HFFc6 (cell line): Measurements from ENCODE around the gene TMEM86A. TPM values are rescaled to one million over a fixed set of nuclear protein-coding genes. Genes with fewer than 3 reads are reported as not detected.

ENCODE experiments used
- DNase-seq: peaks from one replicate; pipeline ENCODE4 v3.0.0-alpha.2; 2018
- H3K27ac Mint-ChIP-seq: 2 replicates; pipeline ENCODE4 v1.8.0; 2020; ENCODE audit warnings: mild to moderate bottlenecking, mixed read lengths
- H3K27me3 Mint-ChIP-seq: 2 replicates; pipeline ENCODE4 v1.8.0; 2021; ENCODE audit warnings: mild to moderate bottlenecking, moderate library complexity, mixed read lengths; ENCODE audit not compliant: insufficient read depth
- H3K36me3 Mint-ChIP-seq: 2 replicates; pipeline ENCODE4 v1.8.0; 2021; ENCODE audit warnings: low read depth, mixed read lengths
- H3K4me1 Mint-ChIP-seq: 2 replicates; pipeline ENCODE4 v1.8.0; 2020; ENCODE audit warnings: low read depth, mixed read lengths
- H3K4me3 Mint-ChIP-seq: 2 replicates; pipeline ENCODE4 v1.8.0; 2020; ENCODE audit warnings: mild to moderate bottlenecking, moderate library complexity, mixed read lengths
- H3K9me3 Mint-ChIP-seq: 2 replicates; pipeline ENCODE4 v1.8.0; 2020; ENCODE audit warnings: mild to moderate bottlenecking, mixed read lengths
- CTCF ChIP-seq: fragments of 200-600 bp; sonication (generic); IDR thresholded peaks from 2 replicates; pipeline ENCODE4 v1.5.0; 2021; ENCODE audit warnings: antibody characterized with exemption, mild to moderate bottlenecking
- total RNA-seq, 6 experiments: library from RNA; stranded (reverse); fragmentation: NEBNext Ultra II Directional; extraction: Animal tissue kit (Norgen Biotek cat#: 25700); gene quantifications; 2 replicates in 1 of 6; 3 replicates in 5 of 6; pipeline ENCODE4 v1.2.3, GENCODE V29; 2021

TMEM86A gene
- total RNA-seq, 6 experiments from 2014 or later, result 0.23 to 0.61 (median 0.41) TPM

GRCh38 chr11:18706330-18707243, 8.0 kb downstream of the TMEM86A start:
- Mint-ChIP-seq H3K27ac (no peak overlapping the region), H3K4me3 (no peak overlapping the region), H3K27me3 (peaks cover 58% of the 10 kb centered on the region)

GRCh38 chr11:18707811-18708340, 9.3 kb downstream of the TMEM86A start:
- no peaks in the 10 kb centered on the region for H3K36me3 Mint-ChIP-seq
- no peak for TF ChIP-seq CTCF
- DNase-seq, result no peak
- no peak overlapping the region for H3K4me3 Mint-ChIP-seq
- no peaks in the 10 kb centered on the region for H3K9me3 Mint-ChIP-seq
- no peaks in the 10 kb centered on the region for H3K4me1 Mint-ChIP-seq
- H3K27me3 Mint-ChIP-seq, result peaks cover 62% of the 10 kb centered on the region
- no peak overlapping the region for H3K27ac Mint-ChIP-seq

More at GRCh38 chr11:18706330-18707243, 8.0 kb downstream of the TMEM86A start:
- no peak for DNase-seq
- no peaks in the 10 kb centered on the region for H3K4me1 Mint-ChIP-seq
- no peaks in the 10 kb centered on the region for H3K36me3 Mint-ChIP-seq
- no peak for TF ChIP-seq CTCF
- no peaks in the 10 kb centered on the region for H3K9me3 Mint-ChIP-seq

GRCh38 chr11:18709414-18709813, 10.8 kb downstream of the TMEM86A start:
- no peak overlapping the region for H3K4me3 Mint-ChIP-seq
- no peaks in the 10 kb centered on the region for H3K9me3 Mint-ChIP-seq
- H3K36me3 Mint-ChIP-seq, result no peaks in the 10 kb centered on the region
- no peak for DNase-seq
- H3K4me1 Mint-ChIP-seq, result no peaks in the 10 kb centered on the region
- H3K27ac Mint-ChIP-seq, result no peak overlapping the region
- TF ChIP-seq CTCF, result no peak
- peaks cover 57% of the 10 kb centered on the region for H3K27me3 Mint-ChIP-seq

DNA sequence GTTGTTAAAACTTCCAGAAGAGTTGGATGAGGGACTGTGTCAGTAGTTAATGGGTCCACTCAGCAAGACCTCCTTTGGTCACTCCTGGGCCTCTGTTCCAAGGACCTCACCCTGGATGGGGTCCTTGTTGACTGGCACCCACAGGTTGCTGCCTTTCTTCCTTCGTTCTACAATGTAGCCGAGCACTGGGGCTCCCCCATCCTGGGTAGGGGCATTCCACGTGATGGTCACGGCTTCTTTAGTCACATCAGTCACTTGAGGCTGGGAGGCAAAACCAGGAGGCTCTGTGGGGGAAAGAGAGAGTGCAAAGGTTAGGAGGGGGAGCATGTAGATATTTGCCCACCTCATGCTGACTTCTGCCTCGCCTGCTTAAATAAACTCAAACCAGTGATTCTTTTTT, 12.0 kb downstream of the TMEM86A start:
- TF ChIP-seq CTCF, result no peak
- Mint-ChIP-seq H3K27ac (no peak overlapping the region), H3K4me3 (no peak overlapping the region), H3K4me1 (no peaks in the 10 kb centered on the region), H3K36me3 (no peaks in the 10 kb centered on the region), H3K27me3 (peaks cover 53% of the 10 kb centered on the region), H3K9me3 (no peaks in the 10 kb centered on the region)
- DNase-seq, result no peak

DNA sequence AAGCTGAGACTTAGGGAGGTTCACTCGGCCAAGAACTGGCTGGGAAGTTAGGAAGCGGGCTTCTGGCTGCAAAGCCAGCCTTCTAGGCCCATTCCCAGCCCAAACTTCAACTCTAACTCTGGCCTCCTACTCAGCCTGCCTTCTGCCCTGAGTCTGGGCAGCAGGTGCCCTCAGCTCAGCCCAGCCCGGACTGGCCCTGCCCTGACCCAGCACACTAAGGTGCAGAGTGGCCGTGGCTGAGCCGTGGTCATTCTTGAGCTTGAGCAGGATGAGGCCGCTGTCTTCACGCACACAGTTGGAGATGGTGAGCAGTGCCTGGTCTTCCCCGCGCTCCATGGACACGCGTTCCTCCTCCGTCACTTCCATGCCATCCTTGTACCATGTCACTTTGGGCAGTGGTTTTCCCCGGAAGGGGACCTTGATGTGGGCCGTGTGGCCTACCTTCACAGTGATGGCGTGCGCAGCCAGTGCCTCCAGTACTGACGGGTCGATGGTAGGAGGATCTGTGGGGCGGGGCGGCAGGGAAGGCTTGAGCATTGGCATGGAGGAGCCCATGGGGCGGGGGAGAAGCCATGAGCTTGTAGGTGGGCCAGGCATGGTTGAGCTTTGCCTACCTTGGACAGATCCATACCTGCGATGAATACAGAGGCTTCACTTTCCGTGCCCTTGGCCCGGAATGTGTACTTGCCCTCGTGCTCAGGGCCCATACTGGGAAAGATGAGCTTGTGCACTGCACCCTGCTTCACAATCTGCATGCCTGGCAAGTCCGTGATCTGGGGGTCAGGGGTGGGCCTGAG, 15.3 kb downstream of the TMEM86A start:
- no peak for DNase-seq
- H3K27me3 Mint-ChIP-seq, result peaks cover 41% of the 10 kb centered on the region
- H3K4me1 Mint-ChIP-seq, result no peaks in the 10 kb centered on the region
- H3K4me3 Mint-ChIP-seq, result no peak overlapping the region
- no peaks in the 10 kb centered on the region for H3K9me3 Mint-ChIP-seq
- no peak overlapping the region for H3K27ac Mint-ChIP-seq
- H3K36me3 Mint-ChIP-seq, result no peaks in the 10 kb centered on the region
- TF ChIP-seq CTCF, result no peak
